Measurements from ENCODE around the gene PGM2. TPM values are rescaled to one million over a fixed set of nuclear protein-coding genes. Genes with fewer than 3 reads are reported as not detected.

PGM2 gene
- polyA plus RNA-seq, 1 donor (not counting 4 experiments of a cell fraction or from before 2014, with no cell fraction given) = 45.0 TPM

GRCh38 chr4:37884855-37885487, 58.5 kb downstream of the PGM2 start:
- DNase-seq (ENCODE audit: low read depth, low spot score) (no peak), FAIRE-seq (no peak)
- Histone ChIP-seq H2AFZ (ENCODE audit: control insufficient read depth, low read length) (no peak overlapping the region), H3K27ac (ENCODE audit: control insufficient read depth, insufficient read depth, low read length) (no peak overlapping the region), H3K4me3 (ENCODE audit: control insufficient read depth in 2 of 3, extremely low read depth in 1 of 3, insufficient read depth in 2 of 3, low read depth in 1 of 3, low read length in 3 of 3) (no peak overlapping the region), H3K79me2 (ENCODE audit: control insufficient read depth, insufficient read depth, low read length) (no peaks in the 10 kb centered on the region), H3K4me1 (ENCODE audit: control insufficient read depth, extremely low read depth, insufficient read depth, low read length) (no peaks in the 10 kb centered on the region), H3K27me3 (ENCODE audit: control insufficient read depth, extremely low read depth, insufficient read depth, low read length) (peaks cover 20% of the 10 kb centered on the region), H3K9me1 (ENCODE audit: control insufficient read depth, extremely low read depth, insufficient read depth, low read length) (no peaks in the 10 kb centered on the region), H3K4me2 (ENCODE audit: control insufficient read depth, extremely low read depth, insufficient read depth, low read depth, low read length) (no peak overlapping the region), H4K20me1 (ENCODE audit: control insufficient read depth, extremely low read depth, insufficient read depth, low read length) (no peaks in the 10 kb centered on the region), H3K9me3 (ENCODE audit: control insufficient read depth, low read depth, low read length) (no peaks in the 10 kb centered on the region), H3K36me3 (ENCODE audit: control insufficient read depth in 2 of 2, extremely low read depth in 1 of 2, insufficient read depth in 2 of 2, low read length in 2 of 2) (no peaks in the 10 kb centered on the region), H3K9ac (ENCODE audit: control insufficient read depth, extremely low read depth, insufficient read depth, low read length) (no peak overlapping the region)
- dilution Hi-C loops (cut with MboI; ENCODE audit: extremely low pct_ligation_motif_present, low sequenced_read_pairs) = no loop called here
- TF ChIP-seq CTCF (optimal IDR thresholded peaks at IDR 0.05 in 1 of 3, IDR thresholded peaks at IDR 0.05 in 1 of 3, conservative IDR thresholded peaks at IDR 0.05 in 1 of 3; ENCODE audit: extremely low read depth in 1 of 3, insufficient read depth in 2 of 3, low read length in 3 of 3) = no peak
- no peak for TF ChIP-seq EZH2 (IDR thresholded peaks at IDR 0.05; ENCODE audit: low read length)

GRCh38 chr4:37885496-37885895, 59.0 kb downstream of the PGM2 start:
- FAIRE-seq (no peak), DNase-seq (ENCODE audit: low read depth, low spot score) (no peak)
- Histone ChIP-seq H3K4me3 (ENCODE audit: control insufficient read depth in 2 of 3, extremely low read depth in 1 of 3, insufficient read depth in 2 of 3, low read depth in 1 of 3, low read length in 3 of 3) (no peak overlapping the region), H3K4me2 (ENCODE audit: control insufficient read depth, extremely low read depth, insufficient read depth, low read depth, low read length) (no peak overlapping the region), H3K36me3 (ENCODE audit: control insufficient read depth in 2 of 2, extremely low read depth in 1 of 2, insufficient read depth in 2 of 2, low read length in 2 of 2) (no peaks in the 10 kb centered on the region), H3K9me3 (ENCODE audit: control insufficient read depth, low read depth, low read length) (no peaks in the 10 kb centered on the region), H3K79me2 (ENCODE audit: control insufficient read depth, insufficient read depth, low read length) (no peaks in the 10 kb centered on the region), H4K20me1 (ENCODE audit: control insufficient read depth, extremely low read depth, insufficient read depth, low read length) (no peaks in the 10 kb centered on the region), H3K9ac (ENCODE audit: control insufficient read depth, extremely low read depth, insufficient read depth, low read length) (no peak overlapping the region), H2AFZ (ENCODE audit: control insufficient read depth, low read length) (no peak overlapping the region), H3K4me1 (ENCODE audit: control insufficient read depth, extremely low read depth, insufficient read depth, low read length) (no peaks in the 10 kb centered on the region), H3K27ac (ENCODE audit: control insufficient read depth, insufficient read depth, low read length) (no peak overlapping the region), H3K9me1 (ENCODE audit: control insufficient read depth, extremely low read depth, insufficient read depth, low read length) (no peaks in the 10 kb centered on the region), H3K27me3 (ENCODE audit: control insufficient read depth, extremely low read depth, insufficient read depth, low read length) (peaks cover 25% of the 10 kb centered on the region)
- dilution Hi-C loops (cut with MboI; ENCODE audit: extremely low pct_ligation_motif_present, low sequenced_read_pairs) = no loop called here
- no peak for TF ChIP-seq CTCF (optimal IDR thresholded peaks at IDR 0.05 in 1 of 3, IDR thresholded peaks at IDR 0.05 in 1 of 3, conservative IDR thresholded peaks at IDR 0.05 in 1 of 3; ENCODE audit: extremely low read depth in 1 of 3, insufficient read depth in 2 of 3, low read length in 3 of 3)
- TF ChIP-seq EZH2 (IDR thresholded peaks at IDR 0.05; ENCODE audit: low read length) = no peak
